HG03280 (cell line): ENCODE measurements around the gene SLC9A2.

Experiments
- ATAC-seq: cut with Tn5 transposase; IDR thresholded peaks from one replicate; pipeline ENCODE4 v1.9.1; 2021; ENCODE audit warnings: mild to moderate bottlenecking, moderate library complexity; ENCODE audit not compliant: unreplicated experiment

The SLC9A2 gene

GRCh38 chr2:102619414-102620319, at the start of gene SLC9A2:
SLC9A2 (plus strand) TSS chr2:102619553; CDS start chr2:102619849, 296 bp downstream.
- ATAC-seq = no peak

- no peak for ATAC-seq
Observed at GRCh38 chr2:102575888-102576287, 43.5 kb upstream of the SLC9A2 start.

- no peak for ATAC-seq
Observed at GRCh38 chr2:102578376-102578775, 41.0 kb upstream of the SLC9A2 start.

- ATAC-seq = no peak
Observed at GRCh38 chr2:102581911-102582310, 37.4 kb upstream of the SLC9A2 start.

GRCh38 chr2:102582845-102583244, 36.5 kb upstream of the SLC9A2 start:
- no peak for ATAC-seq

- no peak for ATAC-seq
Observed at GRCh38 chr2:102585847-102586404, 33.4 kb upstream of the SLC9A2 start.

GRCh38 chr2:102588213-102588939, 31.0 kb upstream of the SLC9A2 start:
- no peak for ATAC-seq

GRCh38 chr2:102589444-102589843, 29.9 kb upstream of the SLC9A2 start:
- ATAC-seq = no peak

- no peak for ATAC-seq
Observed at GRCh38 chr2:102591491-102592045, 27.8 kb upstream of the SLC9A2 start.

- ATAC-seq = no peak
Observed at GRCh38 chr2:102592601-102593000, 26.8 kb upstream of the SLC9A2 start.

- ATAC-seq = no peak
Observed at GRCh38 chr2:102593516-102593915, 25.8 kb upstream of the SLC9A2 start.

GRCh38 chr2:102594445-102595016, 24.8 kb upstream of the SLC9A2 start:
- no peak for ATAC-seq

- no peak for ATAC-seq
Observed at GRCh38 chr2:102597788-102598187, 21.6 kb upstream of the SLC9A2 start.

GRCh38 chr2:102599486-102599885, 19.9 kb upstream of the SLC9A2 start:
- no peak for ATAC-seq

GRCh38 chr2:102601730-102602129, 17.6 kb upstream of the SLC9A2 start:
- no peak for ATAC-seq

GRCh38 chr2:102603904-102604303, 15.4 kb upstream of the SLC9A2 start:
- no peak for ATAC-seq

- no peak for ATAC-seq
Observed at GRCh38 chr2:102604769-102605168, 14.6 kb upstream of the SLC9A2 start.

- no peak for ATAC-seq
Observed at GRCh38 chr2:102606353-102606752, 13.0 kb upstream of the SLC9A2 start.

- ATAC-seq = peak; percentile 81
Observed at GRCh38 chr2:102615620-102616436, 3.5 kb upstream of the SLC9A2 start.
